ENCODE results near the gene PADI3.

GRCh38 chr1:17235135-17235885 is 13.6 kb upstream of the PADI3 start:
- TF ChIP-seq CTCF (IDR thresholded peaks at IDR 0.05) (no peak), POLR2A (IDR thresholded peaks at IDR 0.05) (no peak)

Measured in Peyer's patch (tissue), 4 donors.